Medulla oblongata (tissue), 1 donor: ENCODE data around the gene UHRF1.
A peak's percentile ranks its signal among the peaks of the same experiment; 100 is the strongest.
"Not testable (repeated sequence)": the region's sequence is repeated elsewhere in the genome, so short reads cannot be mapped to it uniquely, and the experiment has no call there.

Experiments
- DNase-seq: peaks from one replicate; pipeline ENCODE4 v3.0.0-alpha.2; 2015; ENCODE audit errors: extremely low spot score

The UHRF1 gene

DNA sequence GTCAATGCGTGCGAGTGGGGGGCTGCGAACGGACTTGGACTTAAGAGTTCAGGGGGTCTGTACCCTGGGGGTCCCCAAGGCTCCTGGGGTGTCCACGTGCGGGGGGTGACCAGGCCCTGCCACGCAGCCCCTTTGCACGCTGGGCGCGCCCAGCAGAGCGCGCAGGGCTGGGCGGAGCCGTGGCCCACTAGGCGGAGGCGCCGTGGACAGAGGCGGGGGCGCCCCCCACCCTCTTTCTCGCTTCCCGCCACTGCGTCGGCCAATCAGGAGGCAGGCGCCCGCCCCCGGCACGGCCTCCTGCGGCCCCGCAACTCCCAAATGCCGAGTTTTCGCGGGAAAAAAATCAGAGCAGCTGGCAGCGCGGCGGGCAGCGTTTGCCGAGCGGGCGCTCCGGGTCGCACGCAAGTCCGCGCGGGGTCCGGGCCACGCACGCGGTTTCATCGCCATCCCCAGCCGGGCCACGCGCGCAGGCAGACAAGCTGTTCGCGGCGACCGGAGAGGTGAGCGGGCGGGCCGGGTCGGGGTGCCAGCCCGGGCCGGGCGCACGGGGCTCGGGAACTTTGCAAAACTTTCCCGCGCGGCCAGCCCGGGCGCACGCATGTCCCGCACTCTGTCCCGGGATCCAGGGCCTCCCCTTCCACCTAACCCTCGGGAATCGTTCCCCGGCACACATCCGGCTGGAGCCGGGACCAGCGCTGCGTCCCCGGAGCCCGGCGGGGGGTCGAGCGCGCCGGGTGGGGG, at the start of gene UHRF1:
Gene UHRF1, plus strand, starts transcription at position 346 of the 741 bp plus-strand sequence. CDS start 1,385 bp downstream, outside the sequence.
- DNase-seq, result no peak

GRCh38 chr19:4859697-4860096, 49.6 kb upstream of the UHRF1 start:
- no peak for DNase-seq

DNA sequence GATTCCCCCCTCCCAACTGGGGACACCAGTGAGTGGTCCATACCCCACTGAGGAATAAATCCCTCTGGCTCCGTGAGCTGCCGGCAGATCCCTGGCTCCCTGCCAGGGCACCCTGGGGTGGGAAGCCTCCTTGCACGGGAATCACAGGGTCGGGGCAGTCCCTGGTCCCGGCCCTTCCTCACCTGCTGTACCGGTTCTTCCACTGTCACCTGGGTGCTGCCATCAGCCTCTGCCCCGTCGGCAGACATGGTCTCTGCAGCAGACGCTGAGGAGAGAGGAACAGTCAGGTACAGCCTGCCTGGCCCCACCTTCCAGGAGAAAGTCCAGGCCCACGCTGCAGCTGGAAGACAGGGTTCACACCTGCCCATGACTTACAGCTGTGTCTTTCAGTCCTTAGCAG, 48.2 kb upstream of the UHRF1 start:
- DNase-seq, result no peak

DNA sequence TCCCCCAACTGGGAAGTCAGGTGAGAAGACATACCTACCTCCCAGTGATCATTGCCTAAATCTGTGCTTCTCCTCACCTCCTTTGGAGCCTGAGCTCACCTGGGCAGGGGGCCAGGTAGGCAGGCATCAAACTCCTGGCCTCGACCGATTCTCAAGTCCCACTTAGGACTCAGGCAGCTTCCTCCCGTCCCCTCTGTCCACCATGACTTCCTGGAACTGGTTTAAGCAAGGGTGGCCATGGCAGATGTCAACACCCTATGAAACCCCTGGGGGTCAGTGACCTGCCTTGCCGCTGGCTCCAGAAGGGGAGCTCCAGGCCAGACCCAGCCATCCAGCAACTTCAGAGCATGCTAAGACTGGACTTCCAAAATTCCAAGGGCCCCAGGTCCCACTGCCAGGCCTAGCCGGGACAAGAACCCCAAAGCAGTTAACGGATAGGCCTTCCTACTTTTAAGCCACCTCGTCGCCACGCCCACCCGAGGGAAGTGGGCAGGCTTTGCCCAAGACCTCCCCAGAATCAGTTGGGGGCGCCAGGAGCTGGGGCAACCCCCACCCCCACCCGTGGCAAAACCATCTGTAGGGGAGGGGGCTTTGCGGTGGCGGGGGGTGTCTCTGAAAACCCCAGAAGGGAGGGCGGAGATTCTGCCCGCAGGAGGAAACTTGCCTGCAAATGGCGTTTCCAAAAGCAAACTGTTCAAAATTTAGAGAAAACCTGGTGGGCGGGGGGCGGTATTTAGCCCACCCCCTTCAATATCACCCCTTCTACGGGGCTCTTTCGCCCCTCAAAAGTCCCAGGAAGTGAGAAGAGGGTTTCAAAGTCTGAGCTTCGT, 42.5 kb upstream of the UHRF1 start:
- DNase-seq, result peak; percentile 53

- peak; percentile 94 for DNase-seq
Observed at GRCh38 chr19:4867534-4868285, 41.6 kb upstream of the UHRF1 start, which contains the start of gene PLIN3. PLIN3 (minus strand) TSS chr19:4867667; CDS start chr19:4861394, 6,273 bp downstream.

GRCh38 chr19:4868286-4868834, 40.9 kb upstream of the UHRF1 start:
- no peak for DNase-seq

GRCh38 chr19:4870025-4870700, 39.1 kb upstream of the UHRF1 start:
- no peak for DNase-seq

DNA sequence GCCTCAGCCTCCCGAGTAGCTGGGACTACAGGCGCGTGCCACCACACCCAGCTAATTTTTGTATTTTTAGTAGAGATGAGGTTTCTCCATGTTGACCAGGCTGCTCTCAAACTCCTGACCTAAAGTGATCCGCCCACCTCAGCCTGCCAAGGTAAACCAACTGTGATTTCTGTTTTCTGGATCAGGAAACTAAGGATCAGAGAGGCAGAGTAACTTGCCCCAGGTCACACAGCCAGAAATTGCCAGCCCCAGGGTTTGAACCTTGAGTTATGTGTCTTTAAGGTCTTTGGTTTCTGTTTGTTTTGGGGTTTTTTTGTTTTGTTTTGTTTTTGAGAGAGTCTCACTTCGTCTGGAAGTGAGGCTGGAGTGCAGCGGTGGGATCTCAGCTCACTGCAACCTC, 37.6 kb upstream of the UHRF1 start:
- no peak for DNase-seq

- no peak for DNase-seq
Observed at GRCh38 chr19:4873930-4874329, 35.4 kb upstream of the UHRF1 start.

DNA sequence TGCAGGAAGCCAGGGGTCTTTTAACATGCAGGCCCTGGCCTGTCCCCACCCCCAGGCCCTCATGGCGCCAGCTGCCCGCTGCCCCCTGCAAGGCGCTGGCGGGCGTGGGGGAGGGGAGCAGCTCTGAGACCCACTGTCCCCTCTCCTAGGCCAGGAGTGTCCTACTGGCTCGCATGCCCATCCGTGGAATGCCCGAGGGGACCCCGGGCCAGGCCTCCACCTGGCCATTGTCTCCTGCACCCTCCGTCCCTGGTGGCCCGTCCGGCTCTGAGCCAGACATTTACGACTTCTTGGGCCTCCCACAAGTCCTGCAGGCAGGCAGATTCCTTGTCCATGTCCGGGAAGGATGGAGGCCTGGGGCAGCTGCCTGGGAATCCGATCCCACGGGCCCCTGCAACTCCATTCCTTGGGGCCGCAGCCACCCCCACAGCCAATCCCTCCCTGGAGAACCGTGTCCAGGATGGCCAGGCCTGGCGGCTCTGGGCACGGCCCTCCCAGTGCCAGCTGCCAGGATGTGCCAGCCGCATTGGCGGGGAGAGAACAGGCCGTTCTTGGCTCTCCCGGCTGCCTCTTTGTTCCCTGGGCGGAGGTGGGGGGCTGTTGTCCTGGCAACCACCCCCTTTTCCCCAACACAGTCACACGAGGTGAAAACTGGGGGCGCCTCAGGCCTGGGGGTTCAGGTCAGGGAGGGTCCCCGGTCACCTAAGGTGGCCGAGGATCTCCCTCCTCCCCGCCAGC, 31.4 kb upstream of the UHRF1 start:
- peak; percentile 93 for DNase-seq

DNA sequence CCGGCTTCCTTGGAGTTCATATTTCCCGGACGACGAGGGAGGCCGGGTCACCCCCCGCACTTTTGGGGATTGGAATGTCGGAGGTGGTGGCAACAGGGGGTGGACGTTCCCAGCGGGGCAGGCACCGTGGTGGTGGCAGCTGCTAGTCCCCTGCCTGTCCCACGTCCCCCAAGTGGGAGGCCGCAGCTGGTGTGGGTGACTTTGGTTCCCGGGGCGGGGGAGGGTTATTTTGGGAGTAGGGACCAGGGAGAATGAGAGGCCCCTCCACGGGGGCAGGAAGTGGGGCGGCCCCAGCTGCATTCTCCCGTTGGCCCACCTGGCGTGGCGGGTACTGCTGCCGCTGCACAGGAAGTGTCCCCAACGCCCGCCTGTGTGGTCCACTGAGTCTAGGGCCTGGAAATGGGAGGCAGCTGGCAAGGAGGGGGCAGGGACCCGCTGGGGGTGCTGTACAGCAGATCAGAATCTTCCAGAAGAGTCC, 30.8 kb upstream of the UHRF1 start:
- no peak for DNase-seq

- DNase-seq, result no peak
Observed at GRCh38 chr19:4879041-4879440, 30.3 kb upstream of the UHRF1 start.

DNA sequence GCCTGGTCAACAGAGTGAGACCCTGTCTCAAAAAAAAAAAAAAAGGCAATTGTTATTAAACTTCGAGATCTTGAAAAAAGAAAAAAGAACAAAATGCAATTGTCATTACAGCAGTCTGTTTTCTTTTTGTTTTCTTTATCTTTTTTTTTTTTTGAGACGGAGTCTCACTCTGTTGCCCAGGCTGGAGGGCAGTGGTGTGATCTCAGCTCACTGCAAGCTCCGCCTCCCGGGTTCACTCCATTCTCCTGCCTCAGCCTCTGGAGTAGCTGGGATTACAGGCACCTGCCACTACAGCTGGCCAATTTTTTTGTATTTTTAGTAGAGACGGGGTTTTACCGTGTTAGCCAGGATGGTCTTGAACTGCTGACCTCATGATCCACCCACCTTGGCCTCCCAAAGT, 26.4 kb upstream of the UHRF1 start:
- DNase-seq, result not testable (repeated sequence)

GRCh38 chr19:4884993-4885392, 24.3 kb upstream of the UHRF1 start:
- not testable (repeated sequence) for DNase-seq

- not testable (repeated sequence) for DNase-seq
Observed at GRCh38 chr19:4887803-4888202, 21.5 kb upstream of the UHRF1 start.

DNA sequence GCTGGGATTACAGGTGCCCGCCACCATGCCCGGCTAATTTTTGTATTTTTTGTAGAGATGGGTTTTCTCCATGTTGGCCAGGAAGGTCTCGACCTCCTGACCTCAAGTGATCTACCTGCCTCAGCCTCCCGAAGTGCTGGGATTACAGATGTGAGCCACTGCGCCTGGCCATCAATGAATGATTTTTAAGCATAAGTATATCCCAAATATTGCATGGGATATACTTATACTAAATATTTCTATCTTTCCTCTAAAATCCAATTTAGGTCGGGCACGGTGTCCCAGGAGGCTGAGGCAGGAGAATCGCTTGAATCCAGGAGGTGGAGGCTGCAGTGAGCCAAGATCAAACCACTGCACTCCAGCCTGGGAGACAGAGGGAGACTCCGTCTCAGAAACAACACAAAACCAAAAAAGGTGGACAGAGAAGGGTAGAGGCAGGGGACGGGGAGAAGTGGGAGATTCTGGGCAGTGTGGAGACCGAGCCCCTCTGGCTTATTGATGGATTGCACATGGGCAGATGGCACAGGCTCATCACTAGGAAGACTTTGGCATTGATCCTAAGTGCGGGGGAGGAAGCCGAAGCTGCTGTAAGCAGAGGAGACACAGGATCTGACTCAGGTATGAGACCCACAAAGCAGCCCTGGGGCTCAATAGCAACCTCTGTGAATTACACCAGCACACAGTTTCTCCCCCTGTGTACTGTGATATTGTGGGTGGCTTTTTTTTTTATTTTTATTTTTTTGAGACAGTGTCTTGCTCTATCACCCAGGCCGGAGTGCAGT, 20.1 kb upstream of the UHRF1 start:
- DNase-seq, result no peak

DNA sequence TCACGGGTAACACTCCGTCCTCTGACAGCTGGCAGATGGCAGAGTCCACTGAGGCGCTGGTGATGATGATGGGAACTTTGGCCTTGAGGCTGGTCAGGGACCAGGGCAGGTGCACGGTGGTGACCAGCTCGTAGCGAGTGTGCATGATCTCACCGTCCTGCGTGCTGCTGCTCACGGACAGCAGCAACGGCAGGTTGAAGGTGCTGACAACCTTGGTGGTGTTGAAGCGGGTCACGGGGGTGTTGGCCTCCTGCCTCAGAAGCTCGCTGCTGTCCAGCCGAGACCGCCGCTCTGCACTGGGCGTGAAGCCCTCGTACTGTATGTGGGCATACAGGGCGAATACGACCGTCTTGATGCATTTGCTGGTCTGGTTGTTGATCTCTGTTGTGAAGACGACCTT, 18.2 kb upstream of the UHRF1 start:
- no peak for DNase-seq

DNA sequence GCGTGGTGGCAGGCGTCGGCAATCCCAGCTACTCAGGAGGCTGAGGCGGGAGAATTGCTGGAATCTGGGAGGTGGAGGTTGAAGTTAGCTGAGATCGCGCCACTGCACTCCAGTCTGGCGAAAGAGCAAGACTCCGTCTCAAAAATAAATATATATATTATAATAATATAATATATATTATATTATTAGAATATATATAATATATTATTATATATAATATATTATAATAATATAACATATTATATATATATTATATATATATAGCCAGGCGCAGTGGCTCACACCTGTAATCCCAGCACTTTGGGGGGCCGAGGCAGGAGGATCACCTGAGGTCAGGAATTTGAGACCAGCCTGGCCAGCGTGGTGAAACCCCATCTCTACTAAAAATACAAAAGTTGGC, 16.3 kb upstream of the UHRF1 start:
- DNase-seq, result not testable (repeated sequence)

DNA sequence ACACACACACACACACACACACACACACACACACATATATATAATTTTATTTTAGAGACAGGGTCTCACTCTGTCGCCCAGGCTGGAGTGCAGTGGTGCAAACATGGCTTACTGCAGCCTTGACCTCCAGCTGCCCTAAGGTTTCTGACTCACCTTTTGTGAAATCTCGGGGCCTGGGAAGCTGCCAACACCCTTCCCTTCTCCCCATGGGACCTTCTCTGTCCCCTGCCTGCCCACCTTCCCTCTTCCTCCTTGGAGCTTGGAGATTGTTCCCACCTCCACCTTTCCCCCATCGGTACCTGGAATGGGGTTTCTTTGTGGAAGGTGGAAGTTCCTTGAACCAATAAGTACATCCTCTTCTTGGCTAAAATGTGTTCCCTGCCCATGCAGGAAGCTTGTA, 12.9 kb upstream of the UHRF1 start:
- DNase-seq, result no peak

GRCh38 chr19:4897146-4897545, 12.2 kb upstream of the UHRF1 start:
- no peak for DNase-seq
